Measurements from ENCODE around the gene APOC4.

- TF ChIP-seq CTCF (IDR thresholded peaks at IDR 0.05) (peak; percentile 98), EZH2 (IDR thresholded peaks at IDR 0.05; ENCODE audit: borderline replicate concordance, insufficient read depth, low read depth, low read length, poor library complexity, severe bottlenecking) (no peak)
These were observed 38.2 kb upstream of the APOC4 start for GRCh38 chr19:44903602-44904425.

Measured in B cell (primary cell).